ENCODE data around the gene RIF1. TPM values are rescaled to one million over a fixed set of nuclear protein-coding genes. Genes with fewer than 3 reads are reported as not detected.

The RIF1 gene
- 23.4 and 32.7 TPM in 2 replicates for total RNA-seq

- peak; percentile 51 for DNase-seq (ENCODE audit: extremely low read depth, low read depth, low spot score)
Observed at GRCh38 chr2:151409601-151410484, at the start of gene RIF1. RIF1 (plus strand) TSS chr2:151409902; CDS start chr2:151410424, 522 bp downstream.

GRCh38 chr2:151361674-151362370, 47.9 kb upstream of the RIF1 start:
- no peak for DNase-seq (ENCODE audit: extremely low read depth, low read depth, low spot score)

GRCh38 chr2:151363709-151364108, 46.0 kb upstream of the RIF1 start:
- no peak for DNase-seq (ENCODE audit: extremely low read depth, low read depth, low spot score)

GRCh38 chr2:151367571-151367970, 42.1 kb upstream of the RIF1 start:
- no peak for DNase-seq (ENCODE audit: extremely low read depth, low read depth, low spot score)

GRCh38 chr2:151374436-151374835, 35.3 kb upstream of the RIF1 start:
- peak; percentile 42 for DNase-seq (ENCODE audit: extremely low read depth, low read depth, low spot score)

GRCh38 chr2:151379169-151379568, 30.5 kb upstream of the RIF1 start:
- no peak for DNase-seq (ENCODE audit: extremely low read depth, low read depth, low spot score)

GRCh38 chr2:151380580-151381235, 29.0 kb upstream of the RIF1 start:
- no peak for DNase-seq (ENCODE audit: extremely low read depth, low read depth, low spot score)

- no peak for DNase-seq (ENCODE audit: extremely low read depth, low read depth, low spot score)
Observed at GRCh38 chr2:151381266-151381665, 28.4 kb upstream of the RIF1 start.

GRCh38 chr2:151388011-151388410, 21.7 kb upstream of the RIF1 start:
- DNase-seq (ENCODE audit: extremely low read depth, low read depth, low spot score) = no peak

- DNase-seq (ENCODE audit: extremely low read depth, low read depth, low spot score) = no peak
Observed at GRCh38 chr2:151391436-151391835, 18.3 kb upstream of the RIF1 start.

- DNase-seq (ENCODE audit: extremely low read depth, low read depth, low spot score) = no peak
Observed at GRCh38 chr2:151394509-151394908, 15.2 kb upstream of the RIF1 start.

- DNase-seq (ENCODE audit: extremely low read depth, low read depth, low spot score) = no peak
Observed at GRCh38 chr2:151395509-151396374, 14.0 kb upstream of the RIF1 start.

GRCh38 chr2:151399981-151400380, 9.7 kb upstream of the RIF1 start:
- no peak for DNase-seq (ENCODE audit: extremely low read depth, low read depth, low spot score)

GRCh38 chr2:151401149-151401548, 8.6 kb upstream of the RIF1 start:
- no peak for DNase-seq (ENCODE audit: extremely low read depth, low read depth, low spot score)

- no peak for DNase-seq (ENCODE audit: extremely low read depth, low read depth, low spot score)
Observed at GRCh38 chr2:151403914-151404313, 5.8 kb upstream of the RIF1 start.

GRCh38 chr2:151405376-151405775, 4.3 kb upstream of the RIF1 start:
- no peak for DNase-seq (ENCODE audit: extremely low read depth, low read depth, low spot score)

- DNase-seq (ENCODE audit: extremely low read depth, low read depth, low spot score) = no peak
Observed at GRCh38 chr2:151407281-151407680, 2.4 kb upstream of the RIF1 start.

- DNase-seq (ENCODE audit: extremely low read depth, low read depth, low spot score) = no peak
Observed at GRCh38 chr2:151408788-151409600, 708 bp upstream of the RIF1 start.

- no peak for DNase-seq (ENCODE audit: extremely low read depth, low read depth, low spot score)
Observed at GRCh38 chr2:151410485-151410834, 758 bp downstream of the RIF1 start.

- DNase-seq (ENCODE audit: extremely low read depth, low read depth, low spot score) = no peak
Observed at GRCh38 chr2:151417650-151418049, 7.9 kb downstream of the RIF1 start.

Data from glomerular endothelial cell (primary cell).